OCI-LY1 (cell line): ENCODE data around the gene MEFV.

Experiments
- H2AFZ ChIP-seq: fragments of 200-600 bp; sonication (generic), shearing (Covaris generic); 2 replicates; pipeline ENCODE4 v1.6.0; 2014; ENCODE audit warnings: antibody characterized with exemption, mild to moderate bottlenecking, low read length
- H3F3A ChIP-seq: fragments of 200-600 bp; sonication (generic), shearing (Covaris generic); 2 replicates; pipeline ENCODE4 v1.6.0; 2014; ENCODE audit warnings: mild to moderate bottlenecking, antibody characterized with exemption, low read length, moderate library complexity; ENCODE audit not compliant: insufficient read depth
- H3K27ac ChIP-seq: fragments of 200-600 bp; sonication (generic); 2 replicates; pipeline ENCODE4 v1.5.1; 2014; ENCODE audit warnings: low read length, mixed run types, mild to moderate bottlenecking, low read depth; ENCODE audit not compliant: poor library complexity, severe bottlenecking
- H3K27me3 ChIP-seq: fragments of 200-600 bp; sonication (generic); 2 replicates; pipeline ENCODE4 v1.6.0; 2014; ENCODE audit warnings: antibody characterized with exemption, mild to moderate bottlenecking, low read length, moderate library complexity; ENCODE audit not compliant: insufficient read depth
- H3K36me3 ChIP-seq: fragments of 200-600 bp; sonication (generic); 2 replicates; pipeline ENCODE4 v1.6.1; 2014; ENCODE audit warnings: mild to moderate bottlenecking, antibody characterized with exemption, low read length, moderate library complexity, mixed read lengths; ENCODE audit not compliant: insufficient read depth
- H3K4me1 ChIP-seq: fragments of 200-600 bp; sonication (generic); 2 replicates; pipeline ENCODE4 v1.5.1; 2014; ENCODE audit warnings: mild to moderate bottlenecking, low read length, moderate library complexity; ENCODE audit not compliant: insufficient read depth, severe bottlenecking
- H3K4me2 ChIP-seq: fragments of 200-600 bp; sonication (generic), shearing (Covaris generic); 2 replicates; pipeline ENCODE4 v1.6.1; 2014; ENCODE audit warnings: low read length
- H3K4me3 ChIP-seq: fragments of 200-600 bp; sonication (generic); 2 replicates; pipeline ENCODE4 v1.5.1; 2014; ENCODE audit warnings: low read length, low read depth, mild to moderate bottlenecking, mixed read lengths; ENCODE audit not compliant: poor library complexity, severe bottlenecking
- H3K79me2 ChIP-seq: fragments of 200-600 bp; shearing (Covaris generic); 2 replicates; pipeline ENCODE4 v1.6.1; 2016; ENCODE audit warnings: mixed run types, low read length, mixed read lengths; ENCODE audit not compliant: insufficient read depth
- H3K9ac ChIP-seq: fragments of 200-600 bp; sonication (generic), shearing (Covaris generic); 2 replicates; pipeline ENCODE4 v1.6.1; 2014; ENCODE audit warnings: mild to moderate bottlenecking, low read length, mixed read lengths
- H3K9me2 ChIP-seq: fragments of 200-600 bp; sonication (generic), shearing (Covaris generic); 2 replicates; pipeline ENCODE4 v1.6.1; 2014; ENCODE audit warnings: low read depth, mild to moderate bottlenecking, low read length, mixed read lengths
- H3K9me3 ChIP-seq: fragments of 200-600 bp; shearing (Covaris generic); 2 replicates; pipeline ENCODE4 v1.6.1; 2014; ENCODE audit warnings: low read length, mixed read lengths
- H4K20me1 ChIP-seq: fragments of 200-600 bp; sonication (generic), shearing (Covaris generic); 2 replicates; pipeline ENCODE4 v1.6.0; 2016; ENCODE audit warnings: mild to moderate bottlenecking, low read length; ENCODE audit not compliant: insufficient read depth
- CTCF ChIP-seq: fragments of 200-600 bp; sonication (generic), shearing (Covaris generic); IDR thresholded peaks from 2 replicates; pipeline ENCODE4 v1.5.1; 2017; ENCODE audit warnings: mild to moderate bottlenecking, antibody characterized with exemption, low read length, moderate library complexity, mixed read lengths
- EZH2 ChIP-seq: fragments of 200-600 bp; sonication (generic), shearing (Covaris generic); IDR thresholded peaks from 2 replicates; pipeline ENCODE4 v1.8.0; 2017; ENCODE audit warnings: borderline replicate concordance, mixed run types, mild to moderate bottlenecking, antibody characterized with exemption, low read length, moderate library complexity, mixed read lengths

The MEFV gene

GRCh38 chr16:3223913-3224515, 32.4 kb downstream of the MEFV start:
- peaks cover 40% of the 10 kb centered on the region for H3K9me3 ChIP-seq

GRCh38 chr16:3220839-3221238, 35.6 kb downstream of the MEFV start:
- Histone ChIP-seq H3F3A (no peaks in the 10 kb centered on the region), H3K4me2 (no peak overlapping the region), H3K9ac (no peak overlapping the region), H3K9me3 (peaks cover 32% of the 10 kb centered on the region), H3K27me3 (no peaks in the 10 kb centered on the region), H4K20me1 (no peaks in the 10 kb centered on the region), H2AFZ (no peak overlapping the region), H3K4me3 (no peak overlapping the region), H3K9me2 (no peaks in the 10 kb centered on the region), H3K27ac (no peak overlapping the region), H3K4me1 (peaks cover under 1% of the 10 kb centered on the region), H3K79me2 (no peaks in the 10 kb centered on the region), H3K36me3 (peaks cover 34% of the 10 kb centered on the region)
- TF ChIP-seq EZH2 (no peak), CTCF (no peak)

More at GRCh38 chr16:3223913-3224515, 32.4 kb downstream of the MEFV start:
- no peaks in the 10 kb centered on the region for H4K20me1 ChIP-seq
- H3F3A ChIP-seq = no peaks in the 10 kb centered on the region
- no peak overlapping the region for H2AFZ ChIP-seq
- H3K27me3 ChIP-seq = no peaks in the 10 kb centered on the region
- H3K4me3 ChIP-seq = no peak overlapping the region
- H3K9ac ChIP-seq = no peak overlapping the region
- H3K4me1 ChIP-seq = no peaks in the 10 kb centered on the region
- no peaks in the 10 kb centered on the region for H3K79me2 ChIP-seq
- no peak for TF ChIP-seq CTCF
- no peak for TF ChIP-seq EZH2
- H3K27ac ChIP-seq = no peak overlapping the region
- H3K36me3 ChIP-seq = peaks cover 64% of the 10 kb centered on the region
- H3K9me2 ChIP-seq = no peaks in the 10 kb centered on the region
- no peak overlapping the region for H3K4me2 ChIP-seq

- no peak overlapping the region for H2AFZ ChIP-seq
- TF ChIP-seq CTCF (no peak), EZH2 (no peak)
- no peak overlapping the region for H3K9ac ChIP-seq
- no peaks in the 10 kb centered on the region for H4K20me1 ChIP-seq
- H3K36me3 ChIP-seq = no peaks in the 10 kb centered on the region
- no peaks in the 10 kb centered on the region for H3K27me3 ChIP-seq
- no peaks in the 10 kb centered on the region for H3K79me2 ChIP-seq
- H3K4me2 ChIP-seq = no peak overlapping the region
- no peaks in the 10 kb centered on the region for H3K9me3 ChIP-seq
- no peaks in the 10 kb centered on the region for H3F3A ChIP-seq
- no peaks in the 10 kb centered on the region for H3K9me2 ChIP-seq
- H3K27ac ChIP-seq = no peak overlapping the region
- H3K4me1 ChIP-seq = peaks cover 7% of the 10 kb centered on the region
- H3K4me3 ChIP-seq = no peak overlapping the region
These were observed 40.2 kb downstream of the MEFV start for GRCh38 chr16:3216263-3216640.
